ENCODE results near the gene LRRC56.
A peak's percentile ranks its signal among the peaks of the same experiment; 100 is the strongest.

LRRC56 gene

GRCh38 chr11:532527-532985 is 4.8 kb upstream of the LRRC56 start:
- Histone ChIP-seq H3K36me3 (ENCODE audit: control insufficient read depth in 5 of 5, insufficient read depth in 5 of 5, low read length in 5 of 5) (peaks cover 0 to 37% (median 29%) of the 10 kb centered on the region in 5 donors), H3K27me3 (ENCODE audit: control insufficient read depth in 5 of 5, insufficient read depth in 4 of 5, low read length in 5 of 5) (peaks cover 0 to 7% (median 4%) of the 10 kb centered on the region in 5 donors)

GRCh38 chr11:532986-533585 is 4.2 kb upstream of the LRRC56 start:
- no peak overlapping the region for H3K4me3 ChIP-seq (ENCODE audit: low read depth in 1 of 5, low read length in 5 of 5)
- H3K27me3 ChIP-seq (ENCODE audit: control insufficient read depth in 5 of 5, insufficient read depth in 4 of 5, low read length in 5 of 5): peaks cover 0 to 9% (median 7%) of the 10 kb centered on the region in 5 donors
- peaks cover 0 to 37% (median 29%) of the 10 kb centered on the region in 5 donors for H3K36me3 ChIP-seq (ENCODE audit: control insufficient read depth in 5 of 5, insufficient read depth in 5 of 5, low read length in 5 of 5)
- H3K9ac ChIP-seq (ENCODE audit: low read length in 5 of 5): no peak overlapping the region
- H3K27ac ChIP-seq (ENCODE audit: low read depth, low read length): no peak overlapping the region
- H3K4me1 ChIP-seq (ENCODE audit: control insufficient read depth in 5 of 5, insufficient read depth in 5 of 5, low read length in 5 of 5): peaks cover 6 to 52% (median 37%) of the 10 kb centered on the region in 5 donors
- no peaks in the 10 kb centered on the region for H3K9me3 ChIP-seq (ENCODE audit: control insufficient read depth in 5 of 5, low read length in 5 of 5)

More at GRCh38 chr11:532527-532985, 4.8 kb upstream of the LRRC56 start:
- no peak overlapping the region for H3K27ac ChIP-seq (ENCODE audit: low read depth, low read length)
- no peaks in the 10 kb centered on the region for H3K9me3 ChIP-seq (ENCODE audit: control insufficient read depth in 5 of 5, low read length in 5 of 5)
- no peak overlapping the region for H3K9ac ChIP-seq (ENCODE audit: low read length in 5 of 5)
- H3K4me3 ChIP-seq (ENCODE audit: low read depth in 1 of 5, low read length in 5 of 5): no peak overlapping the region
- H3K4me1 ChIP-seq (ENCODE audit: control insufficient read depth in 5 of 5, insufficient read depth in 5 of 5, low read length in 5 of 5): peaks cover 6 to 49% (median 34%) of the 10 kb centered on the region in 5 donors

- Histone ChIP-seq H3K9ac (ENCODE audit: low read length in 5 of 5) (peak overlapping the region in 4 of 5 donors; percentile 77 to 90 (median 84)), H3K27me3 (ENCODE audit: control insufficient read depth in 5 of 5, insufficient read depth in 4 of 5, low read length in 5 of 5) (peaks cover 0 to 9% (median 7%) of the 10 kb centered on the region in 5 donors), H3K9me3 (ENCODE audit: control insufficient read depth in 5 of 5, low read length in 5 of 5) (no peaks in the 10 kb centered on the region), H3K27ac (ENCODE audit: low read depth, low read length) (no peak overlapping the region), H3K4me1 (ENCODE audit: control insufficient read depth in 5 of 5, insufficient read depth in 5 of 5, low read length in 5 of 5) (peaks cover 6 to 52% (median 37%) of the 10 kb centered on the region in 5 donors), H3K36me3 (ENCODE audit: control insufficient read depth in 5 of 5, insufficient read depth in 5 of 5, low read length in 5 of 5) (peaks cover 0 to 37% (median 29%) of the 10 kb centered on the region in 5 donors), H3K4me3 (ENCODE audit: low read depth in 1 of 5, low read length in 5 of 5) (peak overlapping the region in 3 of 5 donors; percentile 74 to 85 (median 84))
Measured at GRCh38 chr11:533586-534395, 3.5 kb upstream of the LRRC56 start.

- H3K36me3 ChIP-seq (ENCODE audit: control insufficient read depth in 5 of 5, insufficient read depth in 5 of 5, low read length in 5 of 5): peaks cover 0 to 34% (median 29%) of the 10 kb centered on the region in 5 donors
- peaks cover 0 to 9% (median 7%) of the 10 kb centered on the region in 5 donors for H3K27me3 ChIP-seq (ENCODE audit: control insufficient read depth in 5 of 5, insufficient read depth in 4 of 5, low read length in 5 of 5)
- no peak overlapping the region for H3K27ac ChIP-seq (ENCODE audit: low read depth, low read length)
- H3K9me3 ChIP-seq (ENCODE audit: control insufficient read depth in 5 of 5, low read length in 5 of 5): no peaks in the 10 kb centered on the region
- H3K4me1 ChIP-seq (ENCODE audit: control insufficient read depth in 5 of 5, insufficient read depth in 5 of 5, low read length in 5 of 5): peaks cover 6 to 52% (median 37%) of the 10 kb centered on the region in 5 donors
- peak overlapping the region in 4 of 5 donors; percentile 77 to 90 (median 84) for H3K9ac ChIP-seq (ENCODE audit: low read length in 5 of 5)
- H3K4me3 ChIP-seq (ENCODE audit: low read depth in 1 of 5, low read length in 5 of 5): peak overlapping the region in 4 of 5 donors; percentile 73 to 85 (median 79)
Measured at GRCh38 chr11:534396-535209, 2.7 kb upstream of the LRRC56 start.

- Histone ChIP-seq H3K36me3 (ENCODE audit: control insufficient read depth in 5 of 5, insufficient read depth in 5 of 5, low read length in 5 of 5) (peaks cover 0 to 31% (median 29%) of the 10 kb centered on the region in 5 donors), H3K4me3 (ENCODE audit: low read depth in 1 of 5, low read length in 5 of 5) (peak overlapping the region in 3 of 5 donors; percentile 74 to 85 (median 84)), H3K9me3 (ENCODE audit: control insufficient read depth in 5 of 5, low read length in 5 of 5) (no peaks in the 10 kb centered on the region), H3K9ac (ENCODE audit: low read length in 5 of 5) (peak overlapping the region in 1 of 5 donors; percentile 83), H3K4me1 (ENCODE audit: control insufficient read depth in 5 of 5, insufficient read depth in 5 of 5, low read length in 5 of 5) (peaks cover 6 to 52% (median 37%) of the 10 kb centered on the region in 5 donors), H3K27me3 (ENCODE audit: control insufficient read depth in 5 of 5, insufficient read depth in 4 of 5, low read length in 5 of 5) (peaks cover 0 to 12% (median 9%) of the 10 kb centered on the region in 5 donors), H3K27ac (ENCODE audit: low read depth, low read length) (no peak overlapping the region)
Measured at GRCh38 chr11:535210-535518, 2.2 kb upstream of the LRRC56 start.

GRCh38 chr11:535519-536454 is 1.5 kb upstream of the LRRC56 start, which contains the start of gene HRAS:
TSS of gene HRAS (minus strand) at chr11:535576.
- H3K4me1 ChIP-seq (ENCODE audit: control insufficient read depth in 5 of 5, insufficient read depth in 5 of 5, low read length in 5 of 5): peaks cover 6 to 52% (median 37%) of the 10 kb centered on the region in 5 donors
- peak within 1 kb of the TSS in 4 of 5 donors; percentile 73 to 85 (median 79) for H3K4me3 ChIP-seq (ENCODE audit: low read depth in 1 of 5, low read length in 5 of 5)
- H3K9me3 ChIP-seq (ENCODE audit: control insufficient read depth in 5 of 5, low read length in 5 of 5): no peaks in the 10 kb centered on the region
- no peak within 1 kb of the TSS for H3K27ac ChIP-seq (ENCODE audit: low read depth, low read length)
- H3K27me3 ChIP-seq (ENCODE audit: control insufficient read depth in 5 of 5, insufficient read depth in 4 of 5, low read length in 5 of 5): peaks cover 0 to 12% (median 9%) of the 10 kb centered on the region in 5 donors
- H3K9ac ChIP-seq (ENCODE audit: low read length in 5 of 5): peak within 1 kb of the TSS in 4 of 5 donors; percentile 77 to 90 (median 84)
- H3K36me3 ChIP-seq (ENCODE audit: control insufficient read depth in 5 of 5, insufficient read depth in 5 of 5, low read length in 5 of 5): peaks cover 0 to 29% (median 28%) of the 10 kb centered on the region in 5 donors

- Histone ChIP-seq H3K4me3 (ENCODE audit: low read depth in 1 of 5, low read length in 5 of 5) (peak overlapping the region in 3 of 5 donors; percentile 48 to 78 (median 65)), H3K4me1 (ENCODE audit: control insufficient read depth in 5 of 5, insufficient read depth in 5 of 5, low read length in 5 of 5) (peaks cover 2 to 42% (median 37%) of the 10 kb centered on the region in 5 donors), H3K9ac (ENCODE audit: low read length in 5 of 5) (no peak overlapping the region), H3K9me3 (ENCODE audit: control insufficient read depth in 5 of 5, low read length in 5 of 5) (no peaks in the 10 kb centered on the region), H3K27ac (ENCODE audit: low read depth, low read length) (no peak overlapping the region), H3K27me3 (ENCODE audit: control insufficient read depth in 5 of 5, insufficient read depth in 4 of 5, low read length in 5 of 5) (peaks cover 0 to 12% (median 9%) of the 10 kb centered on the region in 5 donors), H3K36me3 (ENCODE audit: control insufficient read depth in 5 of 5, insufficient read depth in 5 of 5, low read length in 5 of 5) (peaks cover 0 to 10% (median 8%) of the 10 kb centered on the region in 5 donors)
Measured at GRCh38 chr11:537622-538430, 499 bp downstream of the LRRC56 start.

- H3K4me3 ChIP-seq (ENCODE audit: low read depth in 1 of 5, low read length in 5 of 5): no peak overlapping the region
- no peaks in the 10 kb centered on the region for H3K9me3 ChIP-seq (ENCODE audit: control insufficient read depth in 5 of 5, low read length in 5 of 5)
- H3K9ac ChIP-seq (ENCODE audit: low read length in 5 of 5): no peak overlapping the region
- H3K27ac ChIP-seq (ENCODE audit: low read depth, low read length): no peak overlapping the region
- peaks cover 0 to 4% (median 2%) of the 10 kb centered on the region in 5 donors for H3K36me3 ChIP-seq (ENCODE audit: control insufficient read depth in 5 of 5, insufficient read depth in 5 of 5, low read length in 5 of 5)
- peaks cover 2 to 35% (median 34%) of the 10 kb centered on the region in 5 donors for H3K4me1 ChIP-seq (ENCODE audit: control insufficient read depth in 5 of 5, insufficient read depth in 5 of 5, low read length in 5 of 5)
- peaks cover 0 to 12% (median 9%) of the 10 kb centered on the region in 5 donors for H3K27me3 ChIP-seq (ENCODE audit: control insufficient read depth in 5 of 5, insufficient read depth in 4 of 5, low read length in 5 of 5)
Measured at GRCh38 chr11:538431-539051, 1.2 kb downstream of the LRRC56 start.

Data from subcutaneous abdominal adipose tissue (tissue), 5 donors.